ENCODE measurements around the gene P2RX1.

GRCh38 chr17:3890082-3890877, 26.0 kb downstream of the P2RX1 start:
- no peak for TF ChIP-seq GATA2 (IDR thresholded peaks at IDR 0.05; ENCODE audit: low read depth, low read length)
- no peak for TF ChIP-seq GATA3 (IDR thresholded peaks at IDR 0.05; ENCODE audit: low read depth, low read length)

Data from SH-SY5Y (cell line).